Type B pancreatic cell (in vitro differentiated cells): ENCODE measurements around the gene STRIP2. TPM values are rescaled to one million over a fixed set of nuclear protein-coding genes. Genes with fewer than 3 reads are reported as not detected.

Experiments
- DNase-seq: peaks from one replicate; pipeline ENCODE4 v3.0.0; 2021; ENCODE audit warnings: mixed read lengths; ENCODE audit not compliant: unreplicated experiment; ENCODE audit errors: extremely low spot score
- H3K27ac Mint-ChIP-seq: 2 replicates; pipeline ENCODE4 v1.8.0; 2021; ENCODE audit warnings: mild to moderate bottlenecking, mixed read lengths
- H3K27me3 Mint-ChIP-seq: 2 replicates; pipeline ENCODE4 v1.8.0; 2021; ENCODE audit warnings: mixed read lengths
- H3K36me3 Mint-ChIP-seq: 2 replicates; pipeline ENCODE4 v1.8.0; 2021; ENCODE audit warnings: mixed read lengths
- H3K4me1 Mint-ChIP-seq: one replicate; pipeline ENCODE4 v1.8.0; 2021; ENCODE audit warnings: mixed read lengths; ENCODE audit not compliant: unreplicated experiment
- H3K4me3 Mint-ChIP-seq: 2 replicates; pipeline ENCODE4 v1.8.0; 2021; ENCODE audit warnings: mild to moderate bottlenecking, mixed read lengths
- H3K9me3 Mint-ChIP-seq: 2 replicates; pipeline ENCODE4 v1.8.0; 2021; ENCODE audit warnings: mixed read lengths
- CTCF ChIP-seq: fragments of 200-600 bp; sonication (generic); conservative IDR thresholded peaks from 2 replicates; pipeline ENCODE4 v1.5.0; 2021; ENCODE audit warnings: antibody characterized with exemption, mild to moderate bottlenecking
- total RNA-seq: library from RNA; stranded (reverse); gene quantifications from 2 replicates; pipeline ENCODE4 v1.2.1, GENCODE V29; 2021; ENCODE audit warnings: low replicate concordance

STRIP2 gene
- total RNA-seq, 1 donor from 2014 or later, result 8.7 TPM

GRCh38 chr7:129388333-129389098 lies 45.7 kb upstream of the STRIP2 start:
- no peak overlapping the region for H3K27ac Mint-ChIP-seq

GRCh38 chr7:129389829-129390228 lies 44.4 kb upstream of the STRIP2 start:
- no peak overlapping the region for H3K27ac Mint-ChIP-seq
- DNase-seq, result no peak
- H3K27me3 Mint-ChIP-seq, result no peaks in the 10 kb centered on the region
- no peak overlapping the region for H3K4me3 Mint-ChIP-seq
- TF ChIP-seq CTCF, result peak; percentile 51
- peaks cover 3% of the 10 kb centered on the region for H3K4me1 Mint-ChIP-seq
- no peaks in the 10 kb centered on the region for H3K9me3 Mint-ChIP-seq
- H3K36me3 Mint-ChIP-seq, result no peaks in the 10 kb centered on the region

More at GRCh38 chr7:129388333-129389098, 45.7 kb upstream of the STRIP2 start:
- H3K4me1 Mint-ChIP-seq, result peaks cover 3% of the 10 kb centered on the region
- no peaks in the 10 kb centered on the region for H3K27me3 Mint-ChIP-seq
- no peak for TF ChIP-seq CTCF
- no peak overlapping the region for H3K4me3 Mint-ChIP-seq
- no peaks in the 10 kb centered on the region for H3K9me3 Mint-ChIP-seq
- peaks cover 3% of the 10 kb centered on the region for H3K36me3 Mint-ChIP-seq
- DNase-seq, result no peak

GRCh38 chr7:129390314-129390713 lies 43.9 kb upstream of the STRIP2 start:
- Mint-ChIP-seq H3K4me3 (no peak overlapping the region), H3K36me3 (no peaks in the 10 kb centered on the region), H3K4me1 (peaks cover 3% of the 10 kb centered on the region), H3K9me3 (no peaks in the 10 kb centered on the region), H3K27me3 (no peaks in the 10 kb centered on the region), H3K27ac (no peak overlapping the region)
- TF ChIP-seq CTCF, result no peak
- no peak for DNase-seq

GRCh38 chr7:129391546-129392171 lies 42.6 kb upstream of the STRIP2 start:
- TF ChIP-seq CTCF, result no peak
- H3K27me3 Mint-ChIP-seq, result no peaks in the 10 kb centered on the region
- peaks cover 3% of the 10 kb centered on the region for H3K4me1 Mint-ChIP-seq
- DNase-seq, result no peak
- no peaks in the 10 kb centered on the region for H3K9me3 Mint-ChIP-seq
- H3K36me3 Mint-ChIP-seq, result no peaks in the 10 kb centered on the region
- H3K4me3 Mint-ChIP-seq, result no peak overlapping the region
- H3K27ac Mint-ChIP-seq, result no peak overlapping the region

GRCh38 chr7:129393255-129393654 lies 41.0 kb upstream of the STRIP2 start:
- Mint-ChIP-seq H3K4me1 (no peaks in the 10 kb centered on the region), H3K27ac (no peak overlapping the region), H3K9me3 (no peaks in the 10 kb centered on the region), H3K36me3 (peaks cover 6% of the 10 kb centered on the region), H3K4me3 (no peak overlapping the region), H3K27me3 (no peaks in the 10 kb centered on the region)
- no peak for DNase-seq
- TF ChIP-seq CTCF, result no peak
